BLaER1 (cell line): ENCODE data around the gene DAG1.

Experiments used
- H3K27ac ChIP-seq: shearing (Covaris generic); formaldehyde crosslinking; 2 replicates; pipeline ENCODE4 v1.8.1; 2022
- H3K27me3 ChIP-seq: shearing (Covaris generic); formaldehyde crosslinking; 2 replicates; pipeline ENCODE4 v1.8.1; 2022
- H3K36me3 ChIP-seq: shearing (Covaris generic); formaldehyde crosslinking; 2 replicates; pipeline ENCODE4 v1.8.1; 2022
- H3K4me1 ChIP-seq: shearing (Covaris generic); formaldehyde crosslinking; 2 replicates; pipeline ENCODE4 v1.8.1; 2022
- H3K4me2 ChIP-seq: shearing (Covaris generic); formaldehyde crosslinking; 2 replicates; pipeline ENCODE4 v1.8.1; 2022
- H3K4me3 ChIP-seq: shearing (Covaris generic); formaldehyde crosslinking; 2 replicates; pipeline ENCODE4 v1.8.1; 2022
- H3K9ac ChIP-seq: shearing (Covaris generic); formaldehyde crosslinking; 2 replicates; pipeline ENCODE4 v1.8.1; 2022
- H3K9me3 ChIP-seq: shearing (Covaris generic); formaldehyde crosslinking; 2 replicates; pipeline ENCODE4 v1.8.1; 2022
- H4K20me1 ChIP-seq: shearing (Covaris generic); formaldehyde crosslinking; 2 replicates; pipeline ENCODE4 v1.8.1; 2022
- Cebpa-rat ChIP-seq: shearing (Covaris generic); IDR thresholded peaks from 2 replicates; pipeline ENCODE4 v1.8.1; 2022

DAG1 gene

GRCh38 chr3:49511639-49512038, 41.6 kb downstream of the DAG1 start:
- Histone ChIP-seq H3K4me2 (no peak overlapping the region), H3K4me1 (no peaks in the 10 kb centered on the region), H3K36me3 (peaks cover 60% of the 10 kb centered on the region), H4K20me1 (peaks cover 34% of the 10 kb centered on the region), H3K27me3 (no peaks in the 10 kb centered on the region), H3K4me3 (no peak overlapping the region), H3K27ac (no peak overlapping the region), H3K9me3 (no peaks in the 10 kb centered on the region), H3K9ac (no peak overlapping the region)
- no peak for TF ChIP-seq Cebpa-rat

- Histone ChIP-seq H4K20me1 (peaks cover 26% of the 10 kb centered on the region), H3K27ac (no peak overlapping the region), H3K4me1 (no peaks in the 10 kb centered on the region), H3K36me3 (peaks cover 72% of the 10 kb centered on the region), H3K9me3 (no peaks in the 10 kb centered on the region), H3K4me3 (no peak overlapping the region), H3K27me3 (no peaks in the 10 kb centered on the region), H3K9ac (no peak overlapping the region), H3K4me2 (no peak overlapping the region)
- no peak for TF ChIP-seq Cebpa-rat
Measured at GRCh38 chr3:49512781-49513355, 42.8 kb downstream of the DAG1 start.

GRCh38 chr3:49513494-49514124, 43.5 kb downstream of the DAG1 start:
- H3K9ac ChIP-seq, result no peak overlapping the region
- H3K36me3 ChIP-seq, result peaks cover 80% of the 10 kb centered on the region
- H3K4me1 ChIP-seq, result no peaks in the 10 kb centered on the region
- TF ChIP-seq Cebpa-rat, result no peak
- no peaks in the 10 kb centered on the region for H3K9me3 ChIP-seq
- H3K27ac ChIP-seq, result no peak overlapping the region
- peaks cover 27% of the 10 kb centered on the region for H4K20me1 ChIP-seq
- H3K4me3 ChIP-seq, result no peak overlapping the region
- no peaks in the 10 kb centered on the region for H3K27me3 ChIP-seq
- no peak overlapping the region for H3K4me2 ChIP-seq

GRCh38 chr3:49518016-49518415, 47.9 kb downstream of the DAG1 start:
- no peak for TF ChIP-seq Cebpa-rat
- Histone ChIP-seq H3K9me3 (no peaks in the 10 kb centered on the region), H4K20me1 (peaks cover 39% of the 10 kb centered on the region; the same call in 1 of the 2 replicates), H3K36me3 (peaks cover 85% of the 10 kb centered on the region), H3K27me3 (no peaks in the 10 kb centered on the region), H3K4me1 (no peaks in the 10 kb centered on the region), H3K4me2 (no peak overlapping the region), H3K4me3 (no peak overlapping the region), H3K27ac (no peak overlapping the region), H3K9ac (no peak overlapping the region)

- H3K4me3 ChIP-seq, result no peak overlapping the region
- H3K36me3 ChIP-seq, result peaks cover 85% of the 10 kb centered on the region
- TF ChIP-seq Cebpa-rat, result no peak
- H3K27me3 ChIP-seq, result no peaks in the 10 kb centered on the region
- H3K9me3 ChIP-seq, result no peaks in the 10 kb centered on the region
- H3K27ac ChIP-seq, result no peak overlapping the region
- H3K4me2 ChIP-seq, result no peak overlapping the region
- H3K9ac ChIP-seq, result no peak overlapping the region
- no peaks in the 10 kb centered on the region for H3K4me1 ChIP-seq
- H4K20me1 ChIP-seq, result peaks cover 39% of the 10 kb centered on the region; the same call in 1 of the 2 replicates
Measured at GRCh38 chr3:49518441-49518840, 48.4 kb downstream of the DAG1 start.

GRCh38 chr3:49519296-49519695, 49.2 kb downstream of the DAG1 start:
- no peak for TF ChIP-seq Cebpa-rat
- Histone ChIP-seq H3K9ac (no peak overlapping the region), H3K4me1 (no peaks in the 10 kb centered on the region), H3K27ac (no peak overlapping the region), H4K20me1 (peaks cover 46% of the 10 kb centered on the region; the same call in 1 of the 2 replicates), H3K9me3 (no peaks in the 10 kb centered on the region), H3K36me3 (peaks cover 90% of the 10 kb centered on the region), H3K4me2 (no peak overlapping the region), H3K27me3 (no peaks in the 10 kb centered on the region), H3K4me3 (no peak overlapping the region)

GRCh38 chr3:49519916-49520385, 49.9 kb downstream of the DAG1 start:
- TF ChIP-seq Cebpa-rat, result no peak
- H3K4me1 ChIP-seq, result no peaks in the 10 kb centered on the region
- peaks cover 46% of the 10 kb centered on the region; the same call in 1 of the 2 replicates for H4K20me1 ChIP-seq
- no peak overlapping the region for H3K4me2 ChIP-seq
- H3K27ac ChIP-seq, result no peak overlapping the region
- peaks cover 90% of the 10 kb centered on the region for H3K36me3 ChIP-seq
- H3K9me3 ChIP-seq, result no peaks in the 10 kb centered on the region
- no peak overlapping the region for H3K4me3 ChIP-seq
- no peak overlapping the region for H3K9ac ChIP-seq
- H3K27me3 ChIP-seq, result no peaks in the 10 kb centered on the region

GRCh38 chr3:49523756-49524747, 54.0 kb downstream of the DAG1 start:
- Histone ChIP-seq H3K36me3 (peaks cover 65% of the 10 kb centered on the region), H3K4me3 (no peak overlapping the region), H4K20me1 (peaks cover 25% of the 10 kb centered on the region; the same call in 1 of the 2 replicates), H3K9ac (no peak overlapping the region), H3K4me1 (no peaks in the 10 kb centered on the region), H3K27me3 (no peaks in the 10 kb centered on the region), H3K9me3 (no peaks in the 10 kb centered on the region), H3K4me2 (no peak overlapping the region), H3K27ac (no peak overlapping the region)
- TF ChIP-seq Cebpa-rat, result no peak

- Histone ChIP-seq H3K4me3 (no peak overlapping the region), H3K27ac (no peak overlapping the region), H3K4me1 (no peaks in the 10 kb centered on the region), H3K9me3 (no peaks in the 10 kb centered on the region), H3K9ac (no peak overlapping the region), H3K4me2 (no peak overlapping the region), H3K36me3 (peaks cover 73% of the 10 kb centered on the region), H3K27me3 (no peaks in the 10 kb centered on the region), H4K20me1 (0 out of 2 replicates have a peak, but pooled peaks cover 6% of the 10 kb centered on the region)
- no peak for TF ChIP-seq Cebpa-rat
Measured at GRCh38 chr3:49529567-49529966, 59.5 kb downstream of the DAG1 start.
